GM06990 (cell line): ENCODE data around the gene ARHGDIG.

Experiments used
- DNase-seq: peaks from one replicate; pipeline ENCODE4 v3.0.0-alpha.2; 2011; ENCODE audit not compliant: insufficient read length; ENCODE audit errors: extremely low read depth
- H3K27me3 ChIP-seq: replicated peaks from 2 replicates; pipeline ENCODE4 v1.6.0; 2011; ENCODE audit warnings: low read length; ENCODE audit not compliant: control insufficient read depth, insufficient read depth
- H3K36me3 ChIP-seq: 2 replicates; pipeline ENCODE4 v1.5.1; 2011; ENCODE audit warnings: low read length; ENCODE audit not compliant: control insufficient read depth, insufficient read depth
- H3K4me3 ChIP-seq: replicated peaks from 2 replicates; pipeline ENCODE4 v1.5.1; 2011; ENCODE audit warnings: low read depth, mild to moderate bottlenecking, control low read depth, low read length
- TF ChIP-seq, protein P1 (sequence below): IDR thresholded peaks from 2 replicates; pipeline ENCODE4 v1.5.1; 2011; ENCODE audit warnings: low read length, control low read depth, mild to moderate bottlenecking, inconsistent platforms; ENCODE audit not compliant: insufficient read depth, poor library complexity, severe bottlenecking

The ARHGDIG gene

DNA sequence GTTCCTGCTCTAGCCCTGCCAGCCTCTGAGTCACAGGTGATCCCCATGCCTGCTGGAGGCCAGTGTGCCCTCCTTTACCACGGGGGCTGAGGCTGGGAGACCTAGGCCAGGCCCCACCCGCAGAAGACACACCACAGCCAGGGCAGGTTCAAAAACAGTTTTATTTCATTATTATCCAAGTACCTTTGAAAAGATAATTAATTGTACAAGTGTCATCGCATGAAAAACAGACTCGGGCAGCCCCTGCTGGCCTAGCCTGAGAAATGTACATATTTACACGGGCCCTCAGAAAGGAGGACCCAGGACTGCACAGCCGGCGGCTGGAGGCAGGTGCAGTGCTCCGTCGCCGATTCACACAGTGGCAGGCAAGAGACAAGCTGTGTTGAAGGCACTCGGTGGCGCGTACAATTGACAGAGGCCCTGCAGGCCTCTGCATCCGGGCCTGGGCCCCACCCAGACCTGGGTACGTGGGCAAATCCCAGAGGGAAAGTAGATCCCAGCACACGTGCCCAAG lies 7.0 kb downstream of the ARHGDIG start:
- TF ChIP-seq, protein P1, sequence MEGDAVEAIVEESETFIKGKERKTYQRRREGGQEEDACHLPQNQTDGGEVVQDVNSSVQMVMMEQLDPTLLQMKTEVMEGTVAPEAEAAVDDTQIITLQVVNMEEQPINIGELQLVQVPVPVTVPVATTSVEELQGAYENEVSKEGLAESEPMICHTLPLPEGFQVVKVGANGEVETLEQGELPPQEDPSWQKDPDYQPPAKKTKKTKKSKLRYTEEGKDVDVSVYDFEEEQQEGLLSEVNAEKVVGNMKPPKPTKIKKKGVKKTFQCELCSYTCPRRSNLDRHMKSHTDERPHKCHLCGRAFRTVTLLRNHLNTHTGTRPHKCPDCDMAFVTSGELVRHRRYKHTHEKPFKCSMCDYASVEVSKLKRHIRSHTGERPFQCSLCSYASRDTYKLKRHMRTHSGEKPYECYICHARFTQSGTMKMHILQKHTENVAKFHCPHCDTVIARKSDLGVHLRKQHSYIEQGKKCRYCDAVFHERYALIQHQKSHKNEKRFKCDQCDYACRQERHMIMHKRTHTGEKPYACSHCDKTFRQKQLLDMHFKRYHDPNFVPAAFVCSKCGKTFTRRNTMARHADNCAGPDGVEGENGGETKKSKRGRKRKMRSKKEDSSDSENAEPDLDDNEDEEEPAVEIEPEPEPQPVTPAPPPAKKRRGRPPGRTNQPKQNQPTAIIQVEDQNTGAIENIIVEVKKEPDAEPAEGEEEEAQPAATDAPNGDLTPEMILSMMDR: no peak
- H3K4me3 ChIP-seq: no peak overlapping the region
- no peak for DNase-seq
- H3K27me3 ChIP-seq: no peaks in the 10 kb centered on the region
- peaks cover 10% of the 10 kb centered on the region for H3K36me3 ChIP-seq

DNA sequence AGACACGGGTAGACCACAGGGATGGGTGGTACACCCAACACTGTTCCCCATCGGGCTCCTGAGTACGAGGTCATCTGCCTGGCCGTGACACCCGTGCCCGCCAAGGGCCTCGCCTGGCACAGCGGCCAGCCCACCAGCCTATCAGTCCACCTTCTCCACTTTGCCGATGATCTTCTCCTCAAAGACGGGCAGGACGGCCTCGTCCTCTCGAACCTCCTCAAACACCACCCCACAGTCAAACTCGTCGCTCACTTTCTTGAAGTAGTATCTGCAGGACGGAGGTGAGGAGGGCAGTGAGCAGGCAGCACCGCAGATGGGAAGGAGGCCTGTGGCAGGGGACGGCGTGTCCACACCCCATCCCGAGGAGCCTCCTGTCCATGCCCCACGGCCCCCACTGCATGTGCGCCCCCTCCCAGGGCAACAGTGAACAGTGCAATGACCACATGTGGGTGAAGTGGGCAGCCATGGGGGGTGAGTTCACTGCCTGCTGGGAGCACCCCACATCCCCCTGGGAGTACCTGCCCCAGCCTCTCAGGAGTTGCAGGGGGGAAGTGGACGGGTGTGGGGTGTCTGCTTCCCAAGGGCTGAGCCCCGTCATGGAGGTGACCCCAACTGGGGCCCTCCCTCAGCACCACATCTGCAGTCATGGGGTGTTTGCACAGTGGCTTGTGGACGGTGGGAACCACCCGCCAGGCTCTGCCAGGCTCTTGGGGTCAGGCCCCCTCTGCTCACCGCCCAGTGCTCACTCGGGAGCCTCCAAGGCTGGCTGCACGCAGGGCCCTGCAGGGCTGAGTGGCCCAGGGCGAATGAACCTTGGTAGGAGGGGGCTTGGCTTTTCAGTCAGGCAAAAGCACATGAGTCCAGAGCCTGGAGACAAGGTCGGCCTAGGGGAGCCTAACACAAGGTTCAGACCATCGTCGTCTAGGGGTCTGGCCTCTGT lies 7.9 kb downstream of the ARHGDIG start:
- TF ChIP-seq, protein P1: no peak
- H3K36me3 ChIP-seq: peaks cover 15% of the 10 kb centered on the region
- no peak for DNase-seq
- H3K27me3 ChIP-seq: no peaks in the 10 kb centered on the region
- H3K4me3 ChIP-seq: no peak overlapping the region

DNA sequence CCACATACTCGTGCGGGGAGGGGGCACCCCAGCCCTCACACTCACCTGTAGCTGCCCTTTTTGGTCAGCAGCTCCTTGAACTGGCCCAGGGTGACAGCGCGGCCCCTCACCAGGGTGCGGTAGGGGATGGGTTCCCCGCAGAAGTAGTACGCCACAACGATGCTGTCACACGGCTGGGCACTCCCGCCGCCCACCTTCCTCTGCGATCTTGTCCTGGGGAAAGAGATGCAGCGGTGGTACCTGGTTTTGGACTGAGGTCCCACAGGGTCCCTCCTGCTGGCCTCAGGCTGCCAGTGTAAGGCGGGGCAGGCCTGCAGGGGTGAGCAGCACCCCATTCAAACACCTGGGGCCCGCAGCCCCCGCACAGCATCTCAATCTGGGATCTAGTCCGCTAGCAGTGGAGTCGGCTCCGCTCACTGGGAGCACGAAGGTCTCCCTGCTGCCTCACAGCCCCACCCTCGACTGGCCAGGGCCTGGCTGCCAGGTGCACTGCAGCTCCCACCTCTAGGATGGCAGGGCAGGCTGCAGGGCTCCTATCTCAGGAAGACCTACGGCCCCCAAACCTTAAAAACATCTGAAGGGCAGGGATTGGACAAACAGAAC lies 9.1 kb downstream of the ARHGDIG start:
- H3K4me3 ChIP-seq: no peak overlapping the region
- no peak for DNase-seq
- no peaks in the 10 kb centered on the region for H3K27me3 ChIP-seq
- TF ChIP-seq, protein P1: no peak
- H3K36me3 ChIP-seq: peaks cover 15% of the 10 kb centered on the region

DNA sequence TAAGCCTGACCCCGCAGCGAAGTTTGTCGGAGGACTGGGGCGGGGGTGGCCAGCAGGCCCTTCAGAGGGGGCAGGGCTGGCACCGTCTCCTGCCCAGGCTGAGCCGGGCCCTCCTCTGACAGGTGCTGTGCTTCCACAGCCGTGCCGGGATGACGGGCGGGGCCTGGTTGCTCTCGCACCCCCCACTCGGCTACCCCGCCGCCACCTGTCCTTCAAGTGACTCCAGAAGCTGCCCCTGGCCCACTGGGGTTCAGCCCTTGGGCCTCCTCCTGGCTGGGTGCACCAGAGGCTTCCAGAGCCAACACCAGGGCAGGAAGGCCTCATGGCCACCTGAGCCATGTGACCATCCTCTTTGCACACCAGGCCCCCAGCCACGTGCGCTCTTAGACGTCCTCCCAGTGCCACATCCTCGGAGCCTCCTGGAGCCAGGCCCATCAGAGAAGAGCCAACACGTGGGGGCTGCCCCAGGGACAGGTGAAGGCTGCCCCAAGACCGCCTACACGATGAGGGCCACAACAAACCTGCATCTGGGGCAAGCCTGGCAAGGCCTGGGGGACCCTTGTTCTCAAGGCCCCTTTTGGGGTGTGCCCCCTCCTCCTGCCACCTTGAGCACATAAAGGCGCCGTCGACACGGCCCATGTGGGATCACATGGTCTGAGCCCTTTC lies 9.8 kb downstream of the ARHGDIG start:
- no peaks in the 10 kb centered on the region for H3K27me3 ChIP-seq
- H3K4me3 ChIP-seq: no peak overlapping the region
- no peak for DNase-seq
- peaks cover 15% of the 10 kb centered on the region for H3K36me3 ChIP-seq
- TF ChIP-seq, protein P1: no peak

DNA sequence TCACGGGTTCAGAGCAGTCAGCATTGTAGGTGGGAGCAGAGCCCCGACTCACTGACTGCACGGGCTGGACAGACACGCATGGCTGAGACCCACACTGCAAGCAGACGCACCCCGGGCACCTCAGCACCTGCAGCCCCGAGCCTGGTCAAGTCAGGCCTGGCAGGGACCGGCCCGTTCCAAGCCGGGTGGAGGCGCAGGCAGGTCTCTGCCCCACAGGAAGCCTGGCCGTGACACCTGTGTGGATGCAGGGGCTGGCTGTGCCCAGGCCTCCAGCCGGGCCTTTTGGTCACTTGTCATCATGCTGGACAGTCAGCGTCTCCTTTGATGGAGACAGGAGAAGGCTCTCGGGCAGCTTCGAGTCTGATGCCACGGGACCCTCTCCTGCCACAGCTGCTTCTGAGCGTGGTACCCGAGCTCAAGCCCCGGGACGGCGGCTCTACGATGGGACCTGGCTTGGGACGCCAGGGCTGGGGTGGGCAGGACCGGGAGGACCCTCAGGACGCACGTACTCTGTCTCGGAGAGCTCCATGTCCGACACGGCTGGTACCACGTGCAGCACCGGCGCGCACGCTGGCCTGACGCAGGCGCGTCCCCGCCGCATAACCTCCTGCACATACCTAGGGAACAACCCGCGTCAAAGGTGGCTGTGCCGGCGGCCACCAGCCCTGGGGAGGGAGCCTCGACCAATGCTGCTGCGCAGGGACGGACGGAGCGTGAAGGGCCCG lies 10.5 kb downstream of the ARHGDIG start:
- no peak overlapping the region for H3K4me3 ChIP-seq
- DNase-seq: no peak
- H3K36me3 ChIP-seq: peaks cover 15% of the 10 kb centered on the region
- TF ChIP-seq, protein P1: no peak
- no peaks in the 10 kb centered on the region for H3K27me3 ChIP-seq
